Measurements from ENCODE around the gene NT5C1B.
A peak's percentile ranks its signal among the peaks of the same experiment; 100 is the strongest.

NT5C1B gene

GRCh38 chr2:18550433-18550832 is 38.9 kb downstream of the NT5C1B start:
- DNase-seq = no peak

GRCh38 chr2:18549083-18549482 is 40.3 kb downstream of the NT5C1B start:
- DNase-seq = no peak

- DNase-seq = no peak
Measured at GRCh38 chr2:18548621-18549020, 40.7 kb downstream of the NT5C1B start.

GRCh38 chr2:18546567-18546966 is 42.8 kb downstream of the NT5C1B start:
- DNase-seq = no peak

- DNase-seq = no peak
Measured at GRCh38 chr2:18545384-18545783, 44.0 kb downstream of the NT5C1B start.

- DNase-seq = no peak
Measured at GRCh38 chr2:18544171-18544570, 45.2 kb downstream of the NT5C1B start.

GRCh38 chr2:18540872-18541271 is 48.5 kb downstream of the NT5C1B start:
- DNase-seq = no peak

GRCh38 chr2:18536697-18537096 is 52.7 kb downstream of the NT5C1B start:
- no peak for DNase-seq

GRCh38 chr2:18536100-18536499 is 53.3 kb downstream of the NT5C1B start:
- DNase-seq = no peak

GRCh38 chr2:18531194-18531593 is 58.2 kb downstream of the NT5C1B start:
- no peak for DNase-seq

GRCh38 chr2:18527822-18528221 is 61.5 kb downstream of the NT5C1B start:
- DNase-seq = no peak

GRCh38 chr2:18527326-18527725 is 62.0 kb downstream of the NT5C1B start:
- DNase-seq = no peak

- DNase-seq = no peak
Measured at GRCh38 chr2:18526429-18526828, 62.9 kb downstream of the NT5C1B start.

- no peak for DNase-seq
Measured at GRCh38 chr2:18525852-18526251, 63.5 kb downstream of the NT5C1B start.

- no peak for DNase-seq
Measured at GRCh38 chr2:18525236-18525635, 64.1 kb downstream of the NT5C1B start.

- DNase-seq = no peak
Measured at GRCh38 chr2:18522484-18523146, 66.8 kb downstream of the NT5C1B start.

- peak; percentile 64 for DNase-seq
Measured at GRCh38 chr2:18520451-18521425, 68.6 kb downstream of the NT5C1B start.

- no peak for DNase-seq
Measured at GRCh38 chr2:18519914-18520450, 69.4 kb downstream of the NT5C1B start.

- no peak for DNase-seq
Measured at GRCh38 chr2:18518116-18519111, 71.0 kb downstream of the NT5C1B start.

GRCh38 chr2:18517386-18517785 is 72.0 kb downstream of the NT5C1B start:
- DNase-seq = no peak

- no peak for DNase-seq
Measured at GRCh38 chr2:18516112-18516511, 73.3 kb downstream of the NT5C1B start.

Measured in NCI-H1048 (cell line).